H9 (cell line): ENCODE data around the gene RERE. TPM values are rescaled to one million over a fixed set of nuclear protein-coding genes. Genes with fewer than 3 reads are reported as not detected.

Experiments
- DNase-seq: peaks from one replicate; pipeline ENCODE4 v3.0.0-alpha.2; 2017
- H2AFZ ChIP-seq: one replicate; pipeline ENCODE4 v1.6.1; 2013; ENCODE audit warnings: mild to moderate bottlenecking, low read length, control low read depth, moderate library complexity
- H2AK5ac ChIP-seq: 2 replicates; pipeline ENCODE4 v1.6.1; 2013; ENCODE audit warnings: low read length, control low read depth, mixed read lengths; ENCODE audit not compliant: insufficient read length
- H2BK120ac ChIP-seq: one replicate; pipeline ENCODE4 v1.6.1; 2013; ENCODE audit warnings: low read depth, mild to moderate bottlenecking, low read length, control low read depth, inconsistent platforms; ENCODE audit not compliant: poor library complexity, severe bottlenecking
- H2BK12ac ChIP-seq: 2 replicates; pipeline ENCODE4 v1.6.1; 2013; ENCODE audit warnings: low read length, control low read depth, mixed read lengths, low read depth; ENCODE audit not compliant: insufficient read length
- H2BK15ac ChIP-seq: 2 replicates; pipeline ENCODE4 v1.6.1; 2013; ENCODE audit warnings: low read depth, low read length, control low read depth
- H2BK20ac ChIP-seq: one replicate; pipeline ENCODE4 v1.6.1; 2013; ENCODE audit warnings: low read depth, mild to moderate bottlenecking, low read length, control low read depth, inconsistent platforms; ENCODE audit not compliant: poor library complexity, severe bottlenecking
- H2BK5ac ChIP-seq: 2 replicates; pipeline ENCODE4 v1.6.1; 2013; ENCODE audit warnings: low read length, control low read depth, mixed read lengths; ENCODE audit not compliant: insufficient read length
- H3K14ac ChIP-seq: 2 replicates; pipeline ENCODE4 v1.6.1; 2013; ENCODE audit warnings: low read length, control low read depth; ENCODE audit not compliant: insufficient read depth
- H3K18ac ChIP-seq: 2 replicates; pipeline ENCODE4 v1.6.1; 2013; ENCODE audit warnings: low read depth, mild to moderate bottlenecking, mixed read lengths, low read length, control low read depth; ENCODE audit not compliant: insufficient read length
- H3K23ac ChIP-seq: 2 replicates; pipeline ENCODE4 v1.6.1; 2013; ENCODE audit warnings: low read length, control low read depth, mixed read lengths, low read depth; ENCODE audit not compliant: insufficient read length
- H3K23me2 ChIP-seq: 2 replicates; pipeline ENCODE4 v1.6.1; 2013; ENCODE audit warnings: low read depth, mild to moderate bottlenecking, mixed read lengths, low read length, control low read depth; ENCODE audit not compliant: insufficient read length, poor library complexity, severe bottlenecking
- H3K27ac ChIP-seq: 2 replicates; pipeline ENCODE4 v1.5.1; 2013; ENCODE audit warnings: low read length, control low read depth, mixed read lengths, low read depth; ENCODE audit not compliant: insufficient read length
- H3K27me3 ChIP-seq: 2 replicates; pipeline ENCODE4 v1.6.1; 2013; ENCODE audit warnings: low read length, control low read depth, inconsistent platforms; ENCODE audit not compliant: insufficient read depth
- H3K4ac ChIP-seq: 2 replicates; pipeline ENCODE4 v1.6.1; 2013; ENCODE audit warnings: low read depth, mild to moderate bottlenecking, control low read depth, inconsistent platforms, low read length, moderate library complexity
- H3K4me1 ChIP-seq: 2 replicates; pipeline ENCODE4 v1.6.1; 2013; ENCODE audit warnings: low read length, control low read depth, inconsistent platforms; ENCODE audit not compliant: insufficient read depth
- H3K4me2 ChIP-seq: 2 replicates; pipeline ENCODE4 v1.6.1; 2013; ENCODE audit warnings: low read length, control low read depth, mixed read lengths; ENCODE audit not compliant: insufficient read length, insufficient read depth
- H3K56ac ChIP-seq: 2 replicates; pipeline ENCODE4 v1.6.1; 2013; ENCODE audit warnings: low read depth, mild to moderate bottlenecking, mixed read lengths, low read length, control low read depth; ENCODE audit not compliant: insufficient read length
- H3K79me1 ChIP-seq: 2 replicates; pipeline ENCODE4 v1.6.1; 2013; ENCODE audit warnings: low read depth, mild to moderate bottlenecking, moderate library complexity, low read length, control low read depth, inconsistent platforms; ENCODE audit not compliant: insufficient read depth, poor library complexity, severe bottlenecking
- H3K79me2 ChIP-seq: 2 replicates; pipeline ENCODE4 v1.6.1; 2013; ENCODE audit warnings: low read length, control low read depth, inconsistent platforms; ENCODE audit not compliant: insufficient read depth
- H3K9ac ChIP-seq: 2 replicates; pipeline ENCODE4 v1.6.1; 2013; ENCODE audit warnings: low read length, control low read depth, mixed read lengths; ENCODE audit not compliant: insufficient read length; ENCODE audit errors: extremely low read depth
- H3K9me3 ChIP-seq: one replicate; pipeline ENCODE4 v1.6.1; 2013; ENCODE audit warnings: low read depth, low read length, inconsistent platforms; ENCODE audit not compliant: control insufficient read depth
- H3T11ph ChIP-seq: one replicate; pipeline ENCODE4 v1.6.1; 2013; ENCODE audit warnings: mild to moderate bottlenecking, low read length, control low read depth, inconsistent platforms
- H4K20me1 ChIP-seq: one replicate; pipeline ENCODE4 v1.6.1; 2013; ENCODE audit not compliant: control insufficient read depth, insufficient read length, insufficient read depth
- H4K5ac ChIP-seq: 2 replicates; pipeline ENCODE4 v1.6.1; 2013; ENCODE audit warnings: low read depth, mild to moderate bottlenecking, mixed read lengths, low read length, control low read depth; ENCODE audit not compliant: insufficient read length
- H4K8ac ChIP-seq: replicated peaks from 2 replicates; pipeline ENCODE4 v1.6.1; 2013; ENCODE audit warnings: low read length, control low read depth, mixed read lengths, low read depth; ENCODE audit not compliant: insufficient read length
- H4K91ac ChIP-seq: 2 replicates; pipeline ENCODE4 v1.6.1; 2013; ENCODE audit warnings: low read depth, mild to moderate bottlenecking, moderate library complexity, mixed read lengths, low read length, control low read depth; ENCODE audit not compliant: insufficient read length
- H3K27ac Mint-ChIP-seq, 3 experiments: 2 replicates in 2 of 3; 3 replicates in 1 of 3; pipeline ENCODE4 v1.8.0; 2020 to 2021; ENCODE audit warnings: mixed read lengths in 3 of 3, mild to moderate bottlenecking in 1 of 3, moderate library complexity in 1 of 3
- H3K27me3 Mint-ChIP-seq: 2 replicates; pipeline ENCODE4 v1.8.0; 2021; ENCODE audit warnings: low read depth, mild to moderate bottlenecking, moderate library complexity, mixed read lengths
- H3K36me3 Mint-ChIP-seq, 3 experiments: 2 replicates in 2 of 3; 3 replicates in 1 of 3; pipeline ENCODE4 v1.8.0; 2020 to 2021; ENCODE audit warnings: low read depth in 3 of 3, mixed read lengths in 3 of 3; ENCODE audit not compliant: insufficient read depth in 1 of 3
- H3K4me1 Mint-ChIP-seq, 2 experiments: 2 replicates each; pipeline ENCODE4 v1.8.0; 2020; ENCODE audit warnings: mixed read lengths in 2 of 2
- H3K4me3 Mint-ChIP-seq, 2 experiments: 2 replicates in 1 of 2; 3 replicates in 1 of 2; pipeline ENCODE4 v1.8.0; 2020 to 2021; ENCODE audit warnings: mild to moderate bottlenecking in 2 of 2, mixed read lengths in 2 of 2, moderate library complexity in 1 of 2
- H3K9me3 Mint-ChIP-seq, 2 experiments: 2 replicates in 1 of 2; 3 replicates in 1 of 2; pipeline ENCODE4 v1.8.0; 2020; ENCODE audit warnings: mild to moderate bottlenecking in 2 of 2, mixed read lengths in 2 of 2, moderate library complexity in 1 of 2
- CTCF ChIP-seq: fragments of 200-600 bp; sonication (generic); conservative IDR thresholded peaks from 3 replicates; pipeline ENCODE4 v1.8.0; 2021; ENCODE audit warnings: antibody characterized with exemption, mild to moderate bottlenecking
- WGBS: extraction: QIAGEN DNeasy Blood & Tissue Kit; methylation state at CpG from one replicate; pipeline ENCODE4 v1.1.7; 2013; ENCODE audit warnings: missing lambda C conversion rate, low lambda C conversion rate, mixed read lengths; ENCODE audit not compliant: insufficient read length; ENCODE audit errors: extremely low coverage; 5-methylcytosine and 5-hydroxymethylcytosine counted together
- total RNA-seq: library from RNA; stranded (reverse); gene quantifications from 2 replicates; pipeline ENCODE4 v1.2.1, GENCODE V29; 2021

The RERE gene
- total RNA-seq, 1 experiment from 2014 or later = 103 TPM

- no peak overlapping the region for H3T11ph ChIP-seq
- no peak overlapping the region for H3K14ac ChIP-seq
- H4K8ac ChIP-seq = no peak overlapping the region
- no peaks in the 10 kb centered on the region for H3K27me3 Mint-ChIP-seq
- H3K4me2 ChIP-seq = no peak overlapping the region
- H2BK12ac ChIP-seq = no peak overlapping the region
- no peak overlapping the region for H3K4ac ChIP-seq
- H3K9me3 ChIP-seq = no peaks in the 10 kb centered on the region
- H3K9me3 Mint-ChIP-seq = no peaks in the 10 kb centered on the region; a peak in 1 of 5 replicates
- H3K23me2 ChIP-seq = no peaks in the 10 kb centered on the region
- no peak overlapping the region for H3K9ac ChIP-seq
- H3K79me2 ChIP-seq = peaks cover 8% of the 10 kb centered on the region; the same call in 1 of the 2 replicates
- no peaks in the 10 kb centered on the region for H3K27me3 ChIP-seq
- no peaks in the 10 kb centered on the region for H4K20me1 ChIP-seq
- H3K79me1 ChIP-seq = peaks cover 4% of the 10 kb centered on the region
- peaks cover 20 to 25% (median 25%) of the 10 kb centered on the region in 3 experiments for H3K36me3 Mint-ChIP-seq
- H3K27ac ChIP-seq = no peak overlapping the region
- peak overlapping the region; percentile 2 to 94 (median 84); a peak in 6 of 7 replicates for H3K27ac Mint-ChIP-seq
- peak overlapping the region in 1 of 2 experiments; percentile 10; a peak in 1 of 5 replicates for H3K4me3 Mint-ChIP-seq
- H3K4me1 Mint-ChIP-seq = peaks cover 54 to 56% of the 10 kb centered on the region in 2 experiments
- H2BK120ac ChIP-seq = no peak overlapping the region
- H4K91ac ChIP-seq = no peak overlapping the region
- H2BK5ac ChIP-seq = no peak overlapping the region
- H3K56ac ChIP-seq = no peak overlapping the region
- H2BK15ac ChIP-seq = no peak overlapping the region
- no peak for DNase-seq
- peaks cover 9% of the 10 kb centered on the region; the same call in 1 of the 2 replicates for H3K4me1 ChIP-seq
- no peak overlapping the region for H3K23ac ChIP-seq
- no peak overlapping the region for H2BK20ac ChIP-seq
- H2AFZ ChIP-seq = no peak overlapping the region
- no peak overlapping the region for H2AK5ac ChIP-seq
- no peak overlapping the region for H4K5ac ChIP-seq
- H3K18ac ChIP-seq = no peak overlapping the region
- no CpG with 5 or more reads among the region's 5 CpGs for WGBS
- TF ChIP-seq CTCF = no peak
Measured at GRCh38 chr1:8407652-8408051, 409.8 kb downstream of the RERE start.
